ENCODE results near the gene CORO1C. TPM values are rescaled to one million over a fixed set of nuclear protein-coding genes. Genes with fewer than 3 reads are reported as not detected.

CORO1C gene
- total and polyA plus RNA-seq, 9 of the 15 experiments (the other 6 are each of a cell fraction or from before 2014, with no cell fraction given) = 55.2 to 280 (median 150) TPM

- TF ChIP-seq ARID3A (IDR thresholded peaks at IDR 0.05; ENCODE audit: borderline replicate concordance, low read depth, low read length) (peak; percentile 83; the same call in 1 of the 2 replicates), FOXJ3 (CRISPR knock-in tag; IDR thresholded peaks at IDR 0.05) (no peak), MTF1 (CRISPR knock-in tag; IDR thresholded peaks at IDR 0.05; ENCODE audit: borderline replicate concordance) (no peak), TEAD1 (CRISPR knock-in tag; IDR thresholded peaks at IDR 0.05) (peak in 1 of 2 experiments; percentile 87; a peak in 2 of 4 replicates), SREBF2 (CRISPR knock-in tag; IDR thresholded peaks at IDR 0.05) (no peak), TEAD4 (IDR thresholded peaks at IDR 0.05; ENCODE audit: low read length) (peak; percentile 98), TEAD4 (CRISPR knock-in tag; IDR thresholded peaks at IDR 0.05; ENCODE audit: borderline replicate concordance) (no peak), POU5F1 (IDR thresholded peaks at IDR 0.05; ENCODE audit: borderline replicate concordance, low read depth, low read length, partially characterized antibody) (no peak), ZBTB17 (CRISPR knock-in tag; IDR thresholded peaks at IDR 0.05) (peak; percentile 39; the same call in 1 of the 2 replicates), HMBOX1 (IDR thresholded peaks at IDR 0.05) (peak; percentile 87), FOXK2 (conservative IDR thresholded peaks at IDR 0.05 in 1 of 2, IDR thresholded peaks at IDR 0.05 in 1 of 2; ENCODE audit: low read depth in 2 of 2) (peak; percentile 77 to 79), CEBPB (tag; IDR thresholded peaks at IDR 0.05) (no peak), ELF1 (tag; IDR thresholded peaks at IDR 0.05) (peak; percentile 57), ZNF644 (tag; IDR thresholded peaks at IDR 0.05; ENCODE audit: low read depth) (0 out of 2 replicates have a peak, but pooled peaks have one; percentile 86), NFE2L1 (tag; IDR thresholded peaks at IDR 0.05; ENCODE audit: borderline replicate concordance, low read depth) (no peak), FOXP4 (CRISPR knock-in tag; IDR thresholded peaks at IDR 0.05; ENCODE audit: borderline replicate concordance) (no peak), PTTG1 (tag; IDR thresholded peaks at IDR 0.05; ENCODE audit: low read depth) (0 out of 2 replicates have a peak, but pooled peaks have one; percentile 10), CCAR2 (IDR thresholded peaks at IDR 0.05; ENCODE audit: low read depth, low read length) (no peak), MEIS2 (IDR thresholded peaks at IDR 0.05; ENCODE audit: partially characterized antibody) (peak; percentile 41), LCOR (CRISPR knock-in tag; IDR thresholded peaks at IDR 0.05) (peak; percentile 99), NFIC (IDR thresholded peaks at IDR 0.05) (peak; percentile 94), ZBED1 (IDR thresholded peaks at IDR 0.05) (0 out of 2 replicates have a peak, but pooled peaks have one; percentile 48), DIDO1 (tag; IDR thresholded peaks at IDR 0.05; ENCODE audit: low read depth) (peak; percentile 45; the same call in 1 of the 2 replicates), HMGN3 (IDR thresholded peaks at IDR 0.05; ENCODE audit: borderline replicate concordance, extremely low read depth, insufficient read length, low read depth, low read length) (peak; percentile 85)
Observed at GRCh38 chr12:108699955-108700563, 31.3 kb downstream of the CORO1C start (continued).
